Neural crest cell (in vitro differentiated cells): ENCODE results near the gene KIAA1549. TPM values are rescaled to one million over a fixed set of nuclear protein-coding genes. Genes with fewer than 3 reads are reported as not detected.
"Not testable (repeated sequence)": the region's sequence is repeated elsewhere in the genome, so short reads cannot be mapped to it uniquely, and the experiment has no call there.

Experiments used
- DNase-seq: peaks from one replicate; pipeline ENCODE4 v3.0.0; 2021; ENCODE audit warnings: low read depth, mixed read lengths, low spot score
- H3K27ac Mint-ChIP-seq: one replicate; pipeline ENCODE4 v1.8.0; 2021; ENCODE audit warnings: mild to moderate bottlenecking, mixed read lengths; ENCODE audit not compliant: unreplicated experiment
- H3K27me3 Mint-ChIP-seq: 2 replicates; pipeline ENCODE4 v1.8.0; 2021; ENCODE audit warnings: low read depth, mild to moderate bottlenecking, mixed read lengths
- H3K36me3 Mint-ChIP-seq: 2 replicates; pipeline ENCODE4 v1.8.0; 2021; ENCODE audit warnings: low read depth, mild to moderate bottlenecking, mixed read lengths
- H3K4me1 Mint-ChIP-seq: 2 replicates; pipeline ENCODE4 v1.8.0; 2021; ENCODE audit warnings: mixed read lengths
- H3K4me3 Mint-ChIP-seq: one replicate; pipeline ENCODE4 v1.8.0; 2021; ENCODE audit warnings: mild to moderate bottlenecking, mixed read lengths
- H3K9me3 Mint-ChIP-seq: 2 replicates; pipeline ENCODE4 v1.8.0; 2021; ENCODE audit warnings: mixed read lengths
- CTCF ChIP-seq: fragments of 200-600 bp; sonication (generic); conservative IDR thresholded peaks from 2 replicates; pipeline ENCODE4 v1.5.0; 2021; ENCODE audit warnings: antibody characterized with exemption, mild to moderate bottlenecking
- long read RNA-seq: library from polyadenylated mRNA; unstranded; transcript quantifications from one replicate; pipeline ENCODE4 v2.0.0, GENCODE V29; 2020
- total RNA-seq: library from RNA; stranded (reverse); gene quantifications from 2 replicates; pipeline ENCODE4 v1.2.1, GENCODE V29; 2021

KIAA1549 gene
- 33.2 and 34.8 TPM in 2 replicates for total RNA-seq
- long read RNA-seq, partial matches to known transcripts, result 2 of 2 reads
- long read RNA-seq, other reads (novel, unspliced or antisense), result 0 of 2 reads

GRCh38 chr7:138981332-138982203, at the start of gene KIAA1549:
TSS of gene KIAA1549 (minus strand) at chr7:138981389. CDS start at chr7:138981269, 120 bp downstream.
- Mint-ChIP-seq H3K27ac (peak within 1 kb of the TSS; percentile 93), H3K4me1 (peaks cover 37% of the 10 kb centered on the region), H3K9me3 (no peaks in the 10 kb centered on the region), H3K27me3 (no peaks in the 10 kb centered on the region), H3K36me3 (no peaks in the 10 kb centered on the region), H3K4me3 (peak within 1 kb of the TSS; percentile 99)
- peak; percentile 33 for TF ChIP-seq CTCF
- DNase-seq, result peak; percentile 51

- Mint-ChIP-seq H3K27ac (no peak overlapping the region), H3K4me1 (no peaks in the 10 kb centered on the region), H3K36me3 (no peaks in the 10 kb centered on the region), H3K27me3 (no peaks in the 10 kb centered on the region), H3K4me3 (no peak overlapping the region), H3K9me3 (no peaks in the 10 kb centered on the region)
- no peak for DNase-seq
- TF ChIP-seq CTCF, result no peak
These were observed 48.2 kb upstream of the KIAA1549 start for GRCh38 chr7:139029353-139029752.

GRCh38 chr7:139026551-139026950, 45.4 kb upstream of the KIAA1549 start:
- Mint-ChIP-seq H3K4me1 (no peaks in the 10 kb centered on the region), H3K9me3 (no peaks in the 10 kb centered on the region), H3K4me3 (no peak overlapping the region), H3K36me3 (no peaks in the 10 kb centered on the region), H3K27ac (no peak overlapping the region), H3K27me3 (no peaks in the 10 kb centered on the region)
- no peak for DNase-seq
- no peak for TF ChIP-seq CTCF

GRCh38 chr7:139025861-139026260, 44.7 kb upstream of the KIAA1549 start:
- not testable (repeated sequence) for H3K4me1 Mint-ChIP-seq

GRCh38 chr7:139023076-139023475, 41.9 kb upstream of the KIAA1549 start:
- Mint-ChIP-seq H3K4me1 (peaks cover 11% of the 10 kb centered on the region), H3K36me3 (no peaks in the 10 kb centered on the region), H3K4me3 (no peak overlapping the region), H3K27me3 (no peaks in the 10 kb centered on the region), H3K9me3 (no peaks in the 10 kb centered on the region), H3K27ac (no peak overlapping the region)
- no peak for TF ChIP-seq CTCF
- no peak for DNase-seq

More at GRCh38 chr7:139025861-139026260, 44.7 kb upstream of the KIAA1549 start:
- H3K4me3 Mint-ChIP-seq, H3K9me3 Mint-ChIP-seq, H3K27ac Mint-ChIP-seq, H3K36me3 Mint-ChIP-seq, H3K27me3 Mint-ChIP-seq, DNase-seq: not testable (repeated sequence)

GRCh38 chr7:139022286-139022685, 41.1 kb upstream of the KIAA1549 start:
- Mint-ChIP-seq H3K9me3 (no peaks in the 10 kb centered on the region), H3K27ac (no peak overlapping the region)
- no peak for DNase-seq

More at GRCh38 chr7:139022286-139022685, 41.1 kb upstream of the KIAA1549 start:
- no peak for TF ChIP-seq CTCF
- Mint-ChIP-seq H3K4me1 (peaks cover 14% of the 10 kb centered on the region), H3K27me3 (no peaks in the 10 kb centered on the region), H3K36me3 (no peaks in the 10 kb centered on the region), H3K4me3 (no peak overlapping the region)
